Lower lobe of right lung (tissue), 2 donors: Measurements from ENCODE around the gene CCDC14. TPM values are rescaled to one million over a fixed set of nuclear protein-coding genes. Genes with fewer than 3 reads are reported as not detected.

Source experiments
- ATAC-seq, 2 donors: fragments of 200-7000 bp; cut with Tn5 transposase; one replicate each; pipeline ENCODE4 v1.9.1; 2020 to 2022; ENCODE audit warnings: mild to moderate bottlenecking in 2 of 2, moderate library complexity in 2 of 2
- DNase-seq: peaks from one replicate; pipeline ENCODE4 v3.0.0-alpha.2; 2020
- H3K27ac ChIP-seq: fragments of 200-600 bp; one replicate; pipeline ENCODE4 v1.8.0; 2022
- H3K27me3 ChIP-seq: fragments of 200-600 bp; one replicate; pipeline ENCODE4 v1.8.0; 2022; ENCODE audit warnings: low read depth
- H3K36me3 ChIP-seq: fragments of 200-600 bp; one replicate; pipeline ENCODE4 v1.8.0; 2022; ENCODE audit warnings: mild to moderate bottlenecking
- H3K4me1 ChIP-seq: fragments of 200-600 bp; one replicate; pipeline ENCODE4 v1.8.0; 2022
- H3K4me3 ChIP-seq: fragments of 200-600 bp; one replicate; pipeline ENCODE4 v1.8.0; 2022; ENCODE audit warnings: mild to moderate bottlenecking
- H3K9me3 ChIP-seq: fragments of 200-600 bp; one replicate; pipeline ENCODE4 v1.8.0; 2022
- CTCF ChIP-seq: fragments of 200-600 bp; IDR thresholded peaks from one replicate; pipeline ENCODE4 v1.8.0; 2022; ENCODE audit warnings: antibody characterized with exemption, mild to moderate bottlenecking
- intact Hi-C: fragments of 100-400 bp; cut with DNase I; formaldehyde crosslinking; loops from one replicate; pipeline ENCODE4 v1.11.0; 2022
- total RNA-seq: library from RNA; stranded (reverse); fragmentation: NEBNext Ultra II Directional; extraction: Animal tissue kit (Norgen Biotek cat#: 25700); gene quantifications from one replicate; pipeline ENCODE4 v1.2.1, GENCODE V29; 2021
- donor health status: DM: no; HTN: yes; CAD: no; lungs with severe emphysema.

The CCDC14 gene
- total RNA-seq, 1 donor from 2014 or later, result 36.8 TPM

GRCh38 chr3:123878807-123879206 lies 82.2 kb downstream of the CCDC14 start:
- Histone ChIP-seq H3K27ac (no peak overlapping the region), H3K9me3 (no peaks in the 10 kb centered on the region), H3K4me1 (peaks cover 9% of the 10 kb centered on the region), H3K36me3 (no peaks in the 10 kb centered on the region), H3K4me3 (no peak overlapping the region), H3K27me3 (peaks cover 14% of the 10 kb centered on the region)
- DNase-seq (no peak), ATAC-seq (no peak)
- intact Hi-C loops, result no loop called here
- no peak for TF ChIP-seq CTCF

- TF ChIP-seq CTCF, result no peak
- ATAC-seq (no peak), DNase-seq (no peak)
- H3K4me3 ChIP-seq, result no peak overlapping the region
- H3K9me3 ChIP-seq, result no peaks in the 10 kb centered on the region
- peaks cover 7% of the 10 kb centered on the region for H3K27me3 ChIP-seq
- no peak overlapping the region for H3K27ac ChIP-seq
- intact Hi-C loops, result no loop called here
- no peaks in the 10 kb centered on the region for H3K36me3 ChIP-seq
- H3K4me1 ChIP-seq, result peaks cover under 1% of the 10 kb centered on the region
Observed at GRCh38 chr3:123877965-123878364, 83.1 kb downstream of the CCDC14 start.

- H3K9me3 ChIP-seq, result no peaks in the 10 kb centered on the region
- no peak for ATAC-seq
- H3K4me3 ChIP-seq, result no peak overlapping the region
- no peaks in the 10 kb centered on the region for H3K36me3 ChIP-seq
- H3K27me3 ChIP-seq, result peaks cover 2% of the 10 kb centered on the region
- no peak for DNase-seq
- no peaks in the 10 kb centered on the region for H3K4me1 ChIP-seq
- no peak for TF ChIP-seq CTCF
- no peak overlapping the region for H3K27ac ChIP-seq
- intact Hi-C loops, result no loop called here
Observed at GRCh38 chr3:123877466-123877865, 83.6 kb downstream of the CCDC14 start.

- Histone ChIP-seq H3K9me3 (no peaks in the 10 kb centered on the region), H3K36me3 (no peaks in the 10 kb centered on the region), H3K27ac (no peak overlapping the region), H3K27me3 (no peaks in the 10 kb centered on the region), H3K4me3 (no peak overlapping the region), H3K4me1 (no peaks in the 10 kb centered on the region)
- no peak for ATAC-seq
- no peak for DNase-seq
- intact Hi-C loops, result no loop called here
- peak; percentile 10 for TF ChIP-seq CTCF
Observed at GRCh38 chr3:123876858-123877257, 84.2 kb downstream of the CCDC14 start.

GRCh38 chr3:123872621-123873020 lies 88.4 kb downstream of the CCDC14 start:
- ATAC-seq, result no peak
- Histone ChIP-seq H3K27me3 (no peaks in the 10 kb centered on the region), H3K4me1 (no peaks in the 10 kb centered on the region), H3K9me3 (no peaks in the 10 kb centered on the region), H3K4me3 (no peak overlapping the region), H3K36me3 (no peaks in the 10 kb centered on the region), H3K27ac (no peak overlapping the region)
- DNase-seq, result no peak
- intact Hi-C loops, result no loop called here
- no peak for TF ChIP-seq CTCF

GRCh38 chr3:123871946-123872345 lies 89.1 kb downstream of the CCDC14 start:
- no peaks in the 10 kb centered on the region for H3K9me3 ChIP-seq
- no peak overlapping the region for H3K4me3 ChIP-seq
- DNase-seq (no peak), ATAC-seq (no peak)
- intact Hi-C loops, result no loop called here
- H3K36me3 ChIP-seq, result no peaks in the 10 kb centered on the region
- no peaks in the 10 kb centered on the region for H3K4me1 ChIP-seq
- no peak overlapping the region for H3K27ac ChIP-seq
- TF ChIP-seq CTCF, result no peak
- H3K27me3 ChIP-seq, result no peaks in the 10 kb centered on the region
